SH-SY5Y (cell line): ENCODE measurements around the gene PCDH1.

Source experiments
- GATA2 ChIP-seq: IDR thresholded peaks from 2 replicates; pipeline ENCODE4 v1.6.1; 2011; ENCODE audit warnings: mild to moderate bottlenecking, low read depth, low read length
- GATA3 ChIP-seq: IDR thresholded peaks from 2 replicates; pipeline ENCODE4 v1.6.1; 2011; ENCODE audit warnings: low read depth, mild to moderate bottlenecking, low read length, moderate library complexity

DNA sequence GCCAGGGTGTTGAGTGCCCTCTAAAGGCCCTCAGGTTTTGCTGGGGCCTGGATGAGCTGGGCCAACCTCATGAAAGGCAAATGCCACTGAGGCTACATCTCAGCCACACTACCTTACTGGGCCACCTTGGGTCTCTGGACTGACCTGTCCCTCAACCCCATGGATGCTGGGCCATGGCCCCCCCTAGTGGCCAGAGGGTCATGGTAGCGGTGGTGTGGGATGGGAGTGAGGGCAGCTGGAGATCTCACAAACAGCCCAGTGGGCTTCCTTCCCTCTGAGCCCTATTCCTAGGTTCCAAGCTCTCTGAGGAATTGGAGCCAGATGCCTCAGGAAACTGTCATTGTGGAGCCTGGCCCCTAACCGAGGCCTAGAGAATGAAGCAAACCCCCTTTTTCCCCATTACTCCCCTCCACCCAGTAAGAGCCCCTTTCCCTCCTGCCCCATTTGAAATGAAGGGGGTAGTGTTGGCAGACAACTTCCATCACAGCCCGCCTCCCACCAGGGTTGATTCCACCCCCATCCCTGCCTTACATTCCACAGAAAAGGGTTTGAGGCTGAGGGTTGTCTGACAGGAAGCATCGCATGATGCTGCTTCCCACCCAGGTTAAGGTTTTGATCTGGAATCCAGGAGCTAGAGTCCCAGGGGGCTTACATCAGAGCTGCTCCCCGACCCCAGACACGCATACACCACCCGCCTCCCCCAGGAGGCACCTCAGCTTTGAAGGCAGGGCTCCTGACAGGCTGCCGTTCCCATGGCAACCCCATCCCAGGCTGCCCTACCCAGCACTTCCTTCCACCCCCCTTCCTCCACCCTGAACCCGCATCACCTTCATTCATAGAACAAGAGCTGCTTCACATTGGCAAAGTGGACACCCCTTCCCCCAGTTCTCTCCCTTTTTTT, 63.9 kb downstream of the PCDH1 start:
- TF ChIP-seq GATA2 (no peak), GATA3 (no peak)
